GM21526 (cell line): Measurements from ENCODE around the gene TACR2.

Experiments
- ATAC-seq: cut with Tn5 transposase; IDR thresholded peaks from one replicate; pipeline ENCODE4 v1.9.1; 2021; ENCODE audit warnings: moderate library complexity; ENCODE audit not compliant: unreplicated experiment, low FRiP score

The TACR2 gene

DNA sequence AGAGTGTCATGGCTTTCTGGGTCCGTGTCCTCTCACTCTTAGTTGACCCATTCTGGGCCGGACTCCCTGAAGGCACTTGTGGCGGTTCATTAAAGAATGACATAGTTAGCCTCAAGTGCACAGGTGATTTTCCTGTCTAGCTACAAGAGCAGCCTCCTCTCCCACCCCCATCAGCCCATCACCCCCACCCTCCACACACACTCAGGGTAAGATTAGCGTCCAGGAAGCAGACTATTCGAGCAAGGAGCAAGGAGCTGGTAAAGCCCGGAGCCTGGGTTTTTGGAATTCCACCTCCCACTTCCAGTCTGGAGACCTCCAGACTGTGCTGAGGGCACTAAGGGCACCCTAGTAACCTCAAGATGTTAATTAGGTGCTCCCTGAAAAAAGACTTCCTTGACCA lies 39.5 kb downstream of the TACR2 start:
- ATAC-seq: no peak

DNA sequence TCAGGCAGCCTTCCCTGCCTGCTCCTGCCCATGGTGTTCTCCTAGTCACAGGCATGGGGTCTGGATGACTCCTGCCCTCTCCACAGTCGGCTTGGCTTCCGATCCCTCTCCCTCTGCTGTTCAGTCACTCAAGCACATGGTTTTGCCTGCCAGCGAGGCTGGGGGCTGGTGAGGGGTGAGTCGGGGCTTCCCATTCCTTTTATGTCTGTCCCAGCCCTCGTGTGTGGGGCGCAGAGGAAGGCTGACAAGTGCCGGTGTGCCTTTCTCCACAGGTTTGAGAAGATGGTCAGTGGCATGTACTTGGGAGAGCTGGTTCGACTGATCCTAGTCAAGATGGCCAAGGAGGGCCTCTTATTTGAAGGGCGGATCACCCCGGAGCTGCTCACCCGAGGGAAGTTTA lies 40.1 kb downstream of the TACR2 start:
- ATAC-seq: no peak

DNA sequence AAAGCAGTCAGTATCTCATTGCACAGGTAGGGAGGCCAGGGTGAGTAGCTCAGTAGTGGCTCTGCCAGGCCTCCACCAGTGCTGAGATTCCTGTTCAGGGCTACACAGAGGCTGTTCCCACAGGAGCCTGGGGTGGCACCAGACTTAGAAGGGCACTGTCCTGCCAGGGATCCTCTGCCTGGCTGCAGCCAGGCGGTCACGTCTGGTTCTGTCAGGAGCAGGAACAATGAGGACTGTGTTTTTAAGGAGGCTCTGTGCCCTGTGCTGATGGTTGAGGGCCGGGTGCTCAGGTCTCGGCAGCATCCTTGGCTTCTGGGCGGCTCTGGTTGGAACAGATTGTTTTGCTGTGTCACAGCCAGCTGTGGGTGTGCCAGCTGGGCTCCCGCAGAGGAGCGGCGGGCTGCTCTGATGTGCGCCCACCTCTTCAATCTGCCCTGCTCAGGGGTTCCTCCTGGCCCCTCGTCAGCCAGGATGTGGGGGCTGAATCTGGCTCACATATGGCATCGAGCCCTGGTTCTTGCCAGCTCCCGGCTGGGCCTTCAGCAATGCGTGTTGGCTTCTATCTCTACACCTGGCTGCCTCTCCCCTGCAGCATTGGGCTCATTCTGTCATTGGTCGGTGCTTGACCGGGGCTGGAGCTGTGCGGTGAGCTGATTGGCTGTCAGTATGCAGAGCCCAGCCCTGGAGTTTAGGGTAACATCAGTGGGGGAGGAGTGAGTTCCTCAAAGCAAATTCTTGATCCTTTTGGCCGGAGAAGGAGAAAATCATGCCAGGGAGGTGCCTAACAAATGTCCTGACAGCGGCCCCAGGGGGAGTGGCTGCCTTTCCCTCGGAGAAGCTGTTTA lies 41.2 kb downstream of the TACR2 start:
- ATAC-seq: no peak

DNA sequence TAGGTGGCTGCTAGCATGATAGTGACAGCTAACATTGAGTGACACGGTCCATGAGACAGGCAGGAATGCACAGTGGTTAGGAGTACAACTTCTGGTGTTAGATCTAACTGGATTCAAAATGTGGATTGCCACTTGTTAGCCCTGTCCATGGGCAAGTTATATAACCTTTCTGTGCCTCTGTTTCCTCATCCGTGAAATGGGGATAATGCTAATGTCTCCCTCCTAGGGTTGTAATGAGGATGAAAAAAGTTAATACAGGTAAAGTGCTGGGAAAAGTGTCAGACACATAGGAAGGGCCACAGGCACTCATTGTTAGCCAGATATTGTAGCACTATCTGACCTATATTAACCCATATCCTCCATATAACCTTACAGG lies 41.8 kb downstream of the TACR2 start:
- ATAC-seq: no peak

DNA sequence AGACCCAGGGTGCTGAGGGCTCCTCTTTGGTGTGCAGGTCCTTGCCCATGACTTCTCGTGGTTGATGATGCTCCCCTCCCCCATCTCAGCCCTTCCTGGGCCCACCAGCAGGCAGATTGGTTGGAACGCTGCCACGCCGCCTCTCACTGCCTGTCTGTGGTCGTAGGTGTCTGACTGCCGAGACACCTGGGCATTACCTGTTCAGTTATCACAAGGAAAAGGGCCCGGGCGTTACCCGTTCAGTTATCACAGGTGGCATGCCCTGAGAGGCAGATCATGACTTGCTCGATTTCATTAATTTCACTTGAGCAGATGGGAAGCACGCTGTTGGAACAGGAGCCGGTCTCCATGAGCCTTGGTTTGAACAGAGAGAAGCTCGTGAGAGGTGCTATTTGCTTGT lies 42.5 kb downstream of the TACR2 start:
- no peak for ATAC-seq

DNA sequence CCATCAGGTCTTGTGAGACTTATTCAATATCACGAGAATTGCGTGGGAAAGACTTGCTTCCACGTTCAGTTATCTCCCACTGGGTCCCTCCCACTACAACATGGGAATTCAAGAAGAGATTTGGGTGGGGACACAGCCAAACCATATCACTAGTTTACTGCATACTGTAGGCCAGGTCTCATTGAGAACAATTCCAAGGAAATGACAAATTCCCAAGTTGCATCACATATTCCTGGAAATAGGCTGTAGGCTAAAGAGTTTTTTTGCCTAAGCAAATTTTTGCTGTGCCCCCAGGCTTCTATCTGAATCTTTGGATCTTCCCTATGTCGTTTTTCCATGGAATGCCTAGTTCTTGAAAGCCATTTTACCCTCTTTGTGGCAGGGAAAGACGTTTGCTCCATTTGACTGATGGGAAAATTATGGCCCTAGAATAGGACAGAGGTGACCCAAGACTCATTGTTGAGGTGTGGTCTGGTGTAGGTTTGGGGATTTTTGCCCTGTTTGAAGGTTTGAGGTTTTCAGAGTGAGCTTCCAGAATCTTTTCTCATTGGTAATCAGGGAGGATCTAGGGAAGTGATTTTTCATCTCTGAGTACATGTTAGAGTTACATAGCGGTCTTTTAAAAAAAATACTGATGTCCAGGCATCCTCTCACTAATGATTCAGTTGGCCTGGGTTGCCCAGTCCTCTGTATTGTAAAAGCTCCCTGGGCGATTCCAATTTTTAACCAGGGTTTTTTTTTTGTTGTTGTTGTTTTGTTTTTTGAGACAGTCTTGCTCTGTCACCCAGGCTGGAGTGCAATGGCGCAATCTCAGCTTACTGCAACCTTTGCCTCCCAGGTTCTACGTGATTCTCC lies 44.4 kb downstream of the TACR2 start:
- no peak for ATAC-seq

DNA sequence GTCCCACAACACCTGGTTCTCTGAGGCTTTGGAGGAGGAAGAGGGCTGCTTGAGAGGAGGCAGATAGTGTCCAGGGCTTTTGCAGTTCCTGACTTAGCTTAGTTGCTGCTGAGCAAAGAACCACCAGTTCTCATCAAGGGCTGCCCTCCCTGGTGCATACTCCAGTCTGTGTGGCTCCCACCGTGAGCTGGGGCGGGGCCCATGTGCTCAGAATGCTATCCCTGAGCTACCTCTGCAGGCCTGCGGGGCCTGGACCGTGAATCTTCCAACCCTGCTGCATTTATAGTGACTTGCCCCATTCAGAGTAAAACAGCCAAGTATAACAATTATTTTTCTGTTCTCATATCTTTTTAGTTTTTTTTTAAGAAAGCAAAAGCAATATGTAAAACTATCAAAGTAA lies 49.2 kb downstream of the TACR2 start:
- no peak for ATAC-seq

DNA sequence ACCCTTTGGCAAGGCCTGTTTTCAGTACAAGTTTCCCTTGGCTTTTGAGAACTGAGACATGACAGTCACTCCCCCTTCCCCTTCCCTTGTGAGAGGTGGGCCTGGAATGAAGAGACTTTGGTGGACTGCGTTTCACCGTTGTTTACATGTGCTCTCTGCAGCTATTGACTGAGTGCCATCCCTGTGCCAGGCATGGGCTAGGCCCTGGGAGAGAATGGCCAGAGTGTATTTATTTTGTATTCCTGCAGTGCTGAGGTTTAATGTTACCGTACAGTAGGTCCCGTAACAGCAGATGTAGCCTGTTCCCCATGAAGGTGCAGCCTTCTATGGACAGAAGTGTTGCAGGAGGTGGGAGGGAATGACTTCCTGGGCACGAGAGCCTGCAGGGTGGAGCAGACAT lies 50.0 kb downstream of the TACR2 start:
- ATAC-seq: no peak

DNA sequence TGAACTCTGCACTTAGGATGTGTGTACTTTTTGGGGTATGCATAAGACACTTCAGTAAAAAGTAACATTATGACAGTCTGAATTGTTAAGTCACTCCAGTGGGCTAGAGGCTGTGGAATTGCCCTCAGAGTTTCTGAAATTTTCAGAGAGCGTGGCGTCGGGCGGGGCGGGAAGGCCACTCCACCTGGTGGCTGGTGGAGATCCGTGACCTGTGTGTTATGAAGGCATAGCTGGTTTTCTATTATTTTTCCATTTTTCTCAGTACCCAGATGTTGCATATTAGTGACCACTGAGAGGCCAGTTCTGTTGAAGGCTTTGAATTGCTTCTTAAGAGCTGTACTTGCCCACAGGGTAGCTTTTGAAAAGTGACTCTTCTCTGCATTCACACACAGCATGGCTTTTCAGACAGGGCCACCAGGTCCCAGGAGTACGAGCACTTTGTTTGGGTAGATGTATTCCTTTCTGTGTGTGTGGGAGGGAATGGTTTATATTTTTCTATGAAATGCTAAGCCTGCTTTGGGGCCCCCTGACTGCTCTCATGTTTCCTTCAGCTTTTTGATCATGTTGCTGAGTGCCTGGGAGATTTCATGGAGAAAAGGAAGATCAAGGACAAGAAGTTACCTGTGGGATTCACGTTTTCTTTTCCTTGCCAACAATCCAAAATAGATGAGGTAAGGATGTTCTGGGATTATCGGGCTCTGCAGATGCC lies 52.3 kb downstream of the TACR2 start:
- ATAC-seq: no peak

DNA sequence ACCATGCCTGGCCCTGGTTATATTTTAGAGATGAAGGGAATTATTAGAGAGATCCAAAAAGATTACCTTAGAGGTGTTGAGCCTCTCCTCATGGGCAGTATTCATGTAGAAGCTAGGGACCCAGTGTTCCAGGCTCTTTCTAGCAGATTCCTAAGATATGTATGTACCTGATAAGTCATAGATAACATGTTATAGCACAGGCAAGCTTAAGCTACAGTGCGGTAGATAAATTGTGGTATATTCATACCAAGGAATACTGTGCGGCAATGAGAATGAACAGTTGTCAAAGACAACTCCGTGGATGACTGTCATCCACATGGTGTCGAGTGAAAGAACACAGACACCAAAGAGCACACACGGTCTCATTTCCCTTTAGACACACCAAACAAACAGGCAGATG lies 53.1 kb downstream of the TACR2 start:
- no peak for ATAC-seq

DNA sequence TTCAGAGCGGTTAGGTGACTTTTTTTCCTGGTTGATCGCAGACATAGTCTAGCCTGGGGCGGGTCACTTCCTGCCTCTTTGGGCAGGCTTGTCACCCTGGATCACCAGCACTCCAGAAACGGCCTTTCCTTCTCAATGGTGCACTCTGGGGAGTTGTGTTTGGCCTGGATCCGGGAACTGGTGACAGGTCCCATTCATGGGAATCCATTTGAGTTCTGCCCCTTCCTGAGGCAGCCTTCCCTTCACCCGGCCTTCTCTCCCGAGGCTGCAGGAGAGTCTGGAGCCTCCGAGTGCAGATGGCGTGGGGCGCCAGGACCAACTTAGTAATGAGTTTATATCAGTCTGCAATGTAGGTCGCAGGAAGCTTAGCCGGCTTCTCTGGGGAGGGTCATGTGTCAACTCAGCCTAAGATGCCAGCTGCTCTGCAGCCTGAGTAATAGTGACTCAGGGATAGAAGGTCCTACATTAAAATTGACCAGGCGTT lies 54.2 kb downstream of the TACR2 start:
- no peak for ATAC-seq

DNA sequence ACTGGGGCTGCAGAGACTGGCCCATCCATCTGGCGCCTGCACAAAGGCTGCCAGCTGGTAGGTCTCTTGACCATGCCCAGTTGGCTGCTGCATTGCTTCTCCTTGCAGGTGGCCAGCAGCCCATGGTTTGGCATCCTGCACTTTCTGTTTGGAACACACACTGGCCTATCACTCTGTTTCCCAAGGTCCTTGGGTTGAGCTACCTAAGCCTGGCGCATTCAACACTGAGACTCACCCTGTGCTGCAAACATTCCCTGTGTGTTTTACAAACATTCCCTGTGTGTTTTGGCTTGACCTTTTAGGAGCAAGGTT lies 55.5 kb downstream of the TACR2 start:
- ATAC-seq: no peak

DNA sequence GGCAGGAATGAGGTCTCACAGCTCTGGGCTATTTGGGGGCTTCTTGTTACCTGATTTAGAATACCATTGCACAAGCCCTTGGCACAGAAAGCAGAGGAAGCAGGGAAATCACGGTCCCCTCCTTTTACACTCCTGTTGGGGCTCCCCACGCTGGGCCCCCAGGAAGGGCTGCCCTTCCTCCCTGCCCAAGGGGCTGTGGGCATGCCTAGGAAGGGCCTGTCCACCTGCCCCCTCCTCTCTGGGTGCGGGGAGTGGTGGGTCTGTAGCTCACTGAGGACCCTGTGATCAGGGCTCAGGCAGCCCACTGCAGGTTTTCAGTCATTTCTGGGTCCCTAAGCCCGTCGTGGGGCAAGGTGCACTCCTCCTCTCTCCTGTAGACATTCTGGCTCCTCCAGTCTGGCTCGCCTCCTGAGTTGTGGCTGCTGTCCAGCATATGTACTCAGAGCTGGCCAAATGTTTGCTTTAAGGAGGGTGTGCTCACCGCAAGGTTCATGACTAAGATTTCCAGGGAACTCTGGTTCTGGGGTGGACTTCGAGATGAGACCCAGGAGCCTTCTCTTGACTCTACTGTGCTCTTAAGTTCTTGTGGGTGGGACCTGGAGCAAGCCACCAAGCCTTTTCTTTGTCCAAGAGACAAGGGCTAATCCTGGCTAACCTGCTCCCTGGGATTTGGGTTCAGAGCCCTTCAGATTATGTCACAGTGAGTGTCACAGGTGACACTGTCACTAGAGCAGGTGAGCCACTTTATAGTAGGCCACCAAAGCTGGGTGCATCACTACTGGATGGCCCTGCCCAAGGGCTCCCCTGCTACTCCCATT lies 56.0 kb downstream of the TACR2 start:
- no peak for ATAC-seq

DNA sequence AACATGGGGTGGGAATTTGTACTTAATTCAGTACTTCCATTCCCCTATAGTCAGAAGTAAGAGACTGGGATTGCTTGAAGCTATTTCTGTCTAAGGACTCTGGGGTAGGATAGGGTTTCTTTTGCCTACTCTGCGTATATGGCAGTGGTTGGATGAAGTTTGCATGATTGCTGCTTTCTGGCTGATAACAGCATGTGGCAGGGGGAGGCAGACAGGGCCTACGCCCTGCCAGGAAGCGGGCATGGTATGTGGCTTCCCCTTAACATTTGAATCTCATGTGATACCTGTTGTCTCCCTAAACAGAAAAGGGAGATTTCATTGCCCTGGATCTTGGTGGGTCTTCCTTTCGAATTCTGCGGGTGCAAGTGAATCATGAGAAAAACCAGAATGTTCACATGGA lies 57.1 kb downstream of the TACR2 start:
- ATAC-seq: no peak

DNA sequence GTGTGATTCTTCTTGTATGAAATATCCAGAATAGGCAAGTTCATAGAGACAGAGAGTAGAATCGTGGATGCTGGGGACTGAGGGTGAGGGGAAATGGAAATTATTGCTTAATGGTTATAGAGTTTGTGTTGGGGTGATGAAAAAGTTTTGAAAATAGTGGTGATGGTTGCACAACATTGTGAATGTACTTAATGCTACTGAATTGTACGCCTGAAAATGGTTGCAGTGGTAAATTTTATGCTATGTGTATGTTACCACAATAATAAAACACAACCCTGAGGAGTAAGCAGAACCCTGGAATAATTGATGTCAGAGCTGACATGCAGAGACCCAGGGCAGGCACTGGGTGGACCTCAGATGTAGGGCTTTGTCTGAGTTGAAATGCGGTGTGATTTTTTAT lies 57.6 kb downstream of the TACR2 start:
- no peak for ATAC-seq

DNA sequence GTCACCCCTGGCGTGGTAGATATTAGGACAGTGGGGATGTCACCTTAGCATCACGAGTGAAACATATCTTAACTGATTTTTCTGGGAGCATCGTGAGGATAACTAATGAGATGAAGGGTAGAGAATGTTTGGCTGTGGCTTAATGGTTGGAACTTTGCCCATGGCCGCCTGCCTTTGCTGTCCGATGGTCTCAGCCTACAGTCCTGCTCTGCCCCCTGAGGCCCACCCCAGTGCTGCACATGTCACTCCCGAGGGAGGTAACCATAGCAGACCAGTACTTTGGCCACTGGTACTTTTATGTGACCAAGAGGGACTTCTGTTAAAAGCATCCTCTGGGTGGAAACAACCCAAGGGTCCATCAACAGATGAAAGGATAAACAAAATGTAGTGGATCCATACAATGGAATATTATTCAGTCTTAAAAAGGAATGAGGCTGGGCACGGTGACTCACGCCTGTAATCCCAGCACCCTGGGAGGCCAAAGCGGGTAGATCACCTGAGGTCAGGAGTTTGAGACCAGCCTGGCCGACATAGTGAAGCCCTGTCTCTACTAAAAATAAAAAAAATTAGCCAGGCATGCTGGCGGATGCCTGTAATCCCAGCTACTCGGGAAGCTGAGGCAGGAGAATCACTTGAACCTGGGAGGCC lies 58.4 kb downstream of the TACR2 start:
- ATAC-seq: no peak

DNA sequence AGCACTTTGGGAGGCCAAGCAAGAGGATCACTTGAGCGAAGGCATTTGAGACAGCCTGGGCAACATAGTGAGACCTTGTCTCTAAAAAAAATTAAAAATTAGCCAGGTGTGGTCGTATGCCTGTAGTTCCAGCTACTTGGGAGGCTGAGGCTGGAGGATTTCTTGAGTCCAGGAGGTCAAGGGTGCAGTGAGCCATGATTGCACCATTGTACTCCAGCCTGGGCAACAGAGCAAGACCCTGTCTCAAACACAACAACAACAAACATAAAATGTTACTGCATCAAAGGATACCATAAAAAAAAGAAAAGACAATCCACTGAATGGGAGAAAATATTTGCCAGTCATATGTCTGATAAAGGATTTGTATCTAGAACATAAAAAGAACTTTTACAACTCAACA lies 60.5 kb downstream of the TACR2 start:
- no peak for ATAC-seq

DNA sequence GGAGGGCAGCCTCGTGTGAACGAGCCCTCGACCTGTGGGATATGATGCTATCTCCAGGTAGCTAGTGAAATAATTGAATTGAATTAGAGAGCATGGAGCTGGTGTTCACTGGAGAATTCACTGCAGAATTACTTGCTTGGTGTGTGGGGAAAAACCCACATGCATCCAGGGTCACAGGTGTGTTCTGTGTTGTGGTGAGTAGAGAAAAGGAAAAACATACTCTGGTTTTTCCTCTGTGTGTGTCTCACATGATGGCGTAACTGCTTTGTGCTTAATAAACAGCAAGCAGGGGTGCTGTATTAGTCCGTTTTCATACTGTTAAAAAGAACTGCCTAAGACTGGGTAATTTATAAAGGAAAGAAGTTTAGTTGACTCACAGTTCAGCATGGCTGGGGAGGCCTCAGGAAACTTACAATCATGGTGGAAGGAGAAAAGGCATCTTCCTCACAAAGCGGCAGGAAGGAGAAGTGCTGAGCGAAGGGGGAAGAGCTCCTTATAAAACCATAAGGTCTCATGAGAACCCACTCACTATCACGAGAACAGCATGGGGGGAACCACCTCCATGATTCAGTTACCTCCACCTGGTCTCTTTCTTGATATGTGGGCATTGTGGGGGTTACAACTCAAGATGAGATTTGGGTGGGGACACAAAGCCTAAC lies 62.6 kb downstream of the TACR2 start:
- ATAC-seq: no peak
